GM11168 (cell line): ENCODE data around the gene LYST.
"Not testable (repeated sequence)": the region's sequence is repeated elsewhere in the genome, so short reads cannot be mapped to it uniquely, and the experiment has no call there.

ENCODE experiments used
- in situ Hi-C: fragments of 300-500 bp; cut with MboI; formaldehyde crosslinking; loops from one replicate; pipeline ENCODE4 v1.12.0; 2022; ENCODE audit warnings: low sequenced_read_pairs; ENCODE audit not compliant: unreplicated experiment

LYST gene

DNA sequence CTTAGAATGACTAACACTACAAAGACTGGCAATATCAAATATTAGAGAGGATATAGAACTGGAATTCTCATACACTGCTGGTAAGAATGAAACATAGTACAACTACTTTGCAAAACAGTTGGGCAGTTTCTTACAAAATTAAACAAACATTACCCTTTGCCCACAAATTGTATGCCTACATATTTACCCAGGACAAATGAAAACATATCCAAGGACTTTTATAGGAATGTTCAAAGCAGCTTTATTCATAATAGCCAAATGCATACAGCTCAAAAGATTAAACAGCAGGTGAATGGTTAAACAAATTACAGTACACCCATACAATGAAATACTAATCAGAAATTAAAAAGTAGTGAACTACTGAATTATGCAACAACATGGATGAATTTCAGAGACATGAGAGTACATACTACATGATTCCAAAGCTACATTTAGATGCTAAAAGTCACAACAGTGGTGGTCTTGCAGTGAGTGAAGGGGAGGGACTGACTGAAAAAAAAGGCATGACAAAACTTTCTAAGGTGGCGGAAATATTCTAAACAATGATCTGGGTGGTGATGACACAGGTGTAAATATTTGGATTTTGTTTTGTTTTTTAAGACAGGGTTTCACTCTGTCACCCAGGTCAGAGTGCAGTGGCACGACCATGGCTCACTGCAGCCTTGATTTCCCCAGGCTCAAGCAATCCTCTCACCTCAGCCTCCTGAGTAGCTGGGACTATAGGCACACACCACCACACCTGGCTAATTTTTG, 40.4 kb downstream of the LYST start:
- in situ Hi-C loops = no loop called here

- in situ Hi-C loops = no loop called here
Observed at GRCh38 chr1:235825229-235825628, 41.5 kb downstream of the LYST start.

GRCh38 chr1:235823684-235824083, 43.0 kb downstream of the LYST start:
- in situ Hi-C loops = no loop called here

GRCh38 chr1:235822685-235823084, 44.0 kb downstream of the LYST start:
- in situ Hi-C loops = no loop called here

DNA sequence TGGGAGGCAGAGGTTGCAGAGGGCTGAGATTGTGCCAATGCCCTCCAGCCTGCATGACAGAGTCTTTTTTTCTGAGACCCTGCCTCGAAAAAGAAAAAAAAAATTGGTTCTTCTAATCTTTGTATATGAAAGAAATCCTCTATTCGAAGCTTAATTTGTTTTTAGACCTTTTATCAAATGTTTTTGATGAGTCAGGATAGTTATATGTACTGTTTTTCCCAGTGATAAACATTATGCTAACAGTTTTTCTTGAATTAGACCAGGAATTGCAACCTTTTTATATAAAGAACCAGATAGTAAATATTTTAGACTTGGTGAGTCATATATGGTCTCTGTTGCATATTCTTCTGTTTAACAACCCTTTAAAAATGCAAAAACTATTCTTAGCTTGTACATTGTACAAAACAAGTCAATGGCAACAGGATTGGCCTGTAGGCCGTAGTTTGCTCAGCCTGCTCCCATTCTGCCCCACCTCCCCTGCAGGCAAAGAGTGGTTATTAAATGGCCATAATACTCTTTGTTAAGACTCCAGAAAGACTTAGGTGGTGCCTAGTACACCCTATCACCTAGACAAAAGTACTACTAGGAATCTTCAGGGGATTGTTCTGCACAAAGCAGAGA, 45.2 kb downstream of the LYST start:
- in situ Hi-C loops = no loop called here

DNA sequence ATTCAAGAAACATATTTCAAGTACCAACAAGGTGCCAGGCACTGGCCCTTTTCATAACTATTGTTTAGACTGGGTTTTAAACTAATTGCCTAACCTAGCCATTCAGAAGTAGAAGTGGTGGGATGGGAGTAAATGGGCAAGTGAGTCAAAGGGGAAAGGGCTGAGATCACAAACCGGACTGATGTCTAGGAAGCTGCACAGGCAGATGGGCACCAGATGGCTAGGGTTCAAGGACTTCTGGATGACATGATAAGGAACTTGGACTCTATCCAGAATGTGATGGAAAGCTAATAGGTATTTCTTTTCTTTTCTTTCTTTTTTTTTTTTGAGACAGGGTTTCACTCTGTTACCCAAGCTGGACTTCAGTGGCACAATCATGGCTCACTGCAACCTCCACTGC, 46.6 kb downstream of the LYST start:
- in situ Hi-C loops = no loop called here

- in situ Hi-C loops = no loop called here
Observed at GRCh38 chr1:235818632-235819136, 48.0 kb downstream of the LYST start.

GRCh38 chr1:235817101-235817728, 49.5 kb downstream of the LYST start:
- in situ Hi-C loops = no loop called here

DNA sequence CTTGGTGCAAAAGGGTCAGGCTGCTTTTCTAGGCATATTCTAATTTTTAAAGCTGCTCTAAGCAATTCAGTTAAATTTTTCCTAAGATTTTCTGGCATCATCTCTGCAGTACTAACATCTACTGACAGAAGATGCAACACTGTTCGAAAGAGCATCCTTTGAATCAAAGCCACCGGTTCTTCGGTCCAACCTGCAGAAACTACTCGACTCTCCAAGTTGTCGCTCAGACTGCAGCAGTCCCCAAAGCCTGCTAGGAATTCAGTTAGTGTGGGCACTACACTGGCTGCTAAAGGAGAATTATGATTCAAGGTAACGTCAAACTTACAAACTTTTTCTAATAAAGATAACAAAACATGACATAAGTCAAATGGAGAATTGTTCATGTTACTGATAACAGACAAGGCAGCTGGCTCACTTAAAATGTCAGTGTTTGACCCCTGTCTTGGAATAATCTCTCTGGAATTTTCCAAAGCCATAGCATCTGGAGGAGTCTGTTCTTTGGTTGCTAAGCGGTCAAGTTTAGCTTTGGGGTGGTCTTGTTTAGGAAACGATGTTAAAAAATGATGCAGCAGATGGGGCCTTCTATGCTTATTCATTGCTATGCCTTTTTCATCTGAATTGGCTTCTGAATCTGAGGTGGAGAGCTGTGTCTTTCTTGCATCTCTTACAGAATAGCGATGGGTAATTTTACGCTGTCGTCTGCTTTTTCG, 56.9 kb downstream of the LYST start:
- in situ Hi-C loops = no loop called here

DNA sequence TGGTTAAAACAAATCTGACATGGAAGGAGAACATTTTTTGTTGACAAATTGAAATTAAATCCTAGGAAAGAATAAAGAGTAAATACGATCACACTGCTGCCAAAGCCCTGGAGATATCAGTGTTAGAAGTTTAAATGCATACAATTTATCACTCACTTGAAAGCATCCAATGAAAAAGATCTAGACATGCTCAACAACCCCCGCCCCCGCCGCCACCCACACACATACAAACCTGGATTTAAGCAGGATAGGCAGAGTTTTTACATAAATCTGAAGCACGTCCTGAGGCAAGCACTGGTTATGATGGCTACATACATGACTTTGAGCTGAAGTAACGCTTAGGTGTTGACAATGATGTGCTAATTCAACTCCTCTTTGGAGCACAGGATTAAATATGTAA, 58.5 kb downstream of the LYST start:
- in situ Hi-C loops = no loop called here

DNA sequence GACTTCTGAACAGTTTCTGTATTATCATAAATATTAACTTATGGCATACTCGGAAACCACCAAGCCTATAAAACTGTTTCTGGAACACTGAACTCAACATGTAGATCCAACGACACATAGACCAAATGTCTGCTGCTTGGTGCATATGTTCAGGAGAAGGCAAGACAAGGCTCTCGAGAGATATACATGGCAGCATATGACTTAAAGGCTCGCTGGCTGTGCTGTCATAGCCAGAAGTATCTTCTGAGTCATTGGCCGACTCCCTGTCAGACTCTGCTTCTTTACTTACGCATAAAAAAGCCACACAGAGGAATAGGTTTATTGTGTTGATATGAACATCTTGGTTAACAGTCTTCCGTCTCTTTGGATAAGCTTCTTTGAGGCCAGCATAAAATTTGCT, 60.6 kb downstream of the LYST start:
- in situ Hi-C loops = no loop called here

- in situ Hi-C loops = no loop called here
Observed at GRCh38 chr1:235802573-235803346, 63.9 kb downstream of the LYST start.

DNA sequence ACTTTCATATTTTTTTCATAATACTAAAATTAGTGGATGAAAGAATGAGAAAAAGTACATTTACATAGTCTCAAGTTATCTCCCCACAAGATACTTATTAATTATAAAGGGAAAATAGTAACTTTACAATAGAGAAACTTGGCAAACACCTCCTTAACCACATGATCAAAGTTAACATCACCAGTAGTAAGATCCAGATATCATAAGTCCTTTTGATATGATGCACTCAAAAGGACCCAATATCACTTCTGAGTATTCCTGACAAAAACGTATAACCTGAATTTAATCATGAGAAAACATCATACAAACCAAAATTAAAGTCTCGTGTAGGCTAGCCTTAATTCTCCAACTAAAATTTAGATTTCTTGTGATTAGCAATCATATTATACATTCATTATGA, 67.4 kb downstream of the LYST start:
- in situ Hi-C loops = no loop called here

DNA sequence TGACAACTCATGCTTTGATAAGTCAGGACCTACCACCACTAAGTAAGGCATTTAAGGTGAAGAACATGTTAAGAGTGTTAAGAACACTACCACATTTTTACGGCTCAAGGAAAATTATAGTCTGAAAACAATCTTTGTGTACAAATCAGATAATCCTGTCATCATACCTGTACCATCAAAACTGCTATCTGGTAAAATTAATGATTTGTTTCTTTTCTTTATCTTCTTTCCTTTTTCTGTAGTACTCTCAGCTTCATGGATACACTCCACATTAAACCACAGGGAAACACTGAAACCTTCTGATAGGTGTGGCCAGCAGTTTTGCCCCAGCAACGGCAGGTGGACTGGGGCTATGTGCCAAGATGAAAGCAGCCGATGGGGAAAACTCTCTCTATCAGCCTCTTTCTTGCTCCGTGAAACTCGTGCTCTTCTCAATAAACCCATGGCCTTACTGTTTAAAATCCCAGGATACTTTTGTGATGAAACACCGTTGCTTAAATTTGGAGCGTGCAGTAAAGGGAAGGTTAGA, 75.1 kb downstream of the LYST start:
- in situ Hi-C loops = no loop called here

DNA sequence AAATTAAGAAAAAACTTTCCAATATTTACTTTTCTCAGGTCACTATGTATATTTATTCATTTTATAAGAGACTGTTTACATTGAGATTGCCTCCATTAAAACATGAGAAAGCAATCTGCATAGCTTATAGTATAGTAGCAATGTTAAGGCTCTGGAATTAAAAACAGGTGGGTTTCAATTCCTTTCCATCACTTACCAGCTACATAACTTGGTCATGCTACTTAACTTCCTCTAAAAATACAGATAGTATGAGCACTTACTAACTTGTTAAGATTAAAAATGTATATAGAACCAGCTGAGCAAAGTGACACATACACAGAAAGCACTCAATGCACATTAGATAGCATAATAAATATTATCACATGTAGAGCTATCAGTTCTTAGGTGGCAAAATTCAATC, 76.6 kb downstream of the LYST start:
- in situ Hi-C loops = no loop called here

DNA sequence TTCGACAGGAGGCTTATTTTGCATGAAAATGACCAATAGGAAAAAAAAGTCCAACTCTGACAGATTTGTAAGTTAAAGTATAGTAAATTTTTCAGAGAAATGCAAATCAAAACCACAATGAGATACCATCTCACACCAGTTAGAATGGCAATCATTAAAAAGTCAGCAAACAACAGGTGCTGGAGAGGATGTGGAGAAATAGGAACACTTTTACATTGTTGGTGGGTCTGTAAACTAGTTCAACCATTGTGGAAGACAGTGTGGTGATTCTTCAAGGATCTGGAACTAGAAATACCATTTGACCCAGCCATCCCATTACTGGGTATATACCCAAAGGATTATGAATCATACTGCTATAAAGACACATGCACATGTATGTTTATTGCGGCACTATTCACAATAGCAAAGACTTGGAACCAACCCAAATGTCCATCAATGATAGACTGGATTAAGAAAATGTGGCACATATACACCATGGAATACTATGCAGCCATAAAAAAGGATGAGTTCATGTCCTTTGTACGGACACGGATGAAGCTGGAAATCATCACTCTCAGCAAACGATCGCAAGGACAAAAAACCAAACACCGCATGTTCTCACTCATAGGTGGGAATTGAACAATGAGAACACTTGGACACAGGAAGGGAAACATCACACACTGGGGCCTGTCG, 80.3 kb downstream of the LYST start:
- in situ Hi-C loops = not testable (repeated sequence)

- in situ Hi-C loops = no loop called here
Observed at GRCh38 chr1:235784950-235785349, 81.8 kb downstream of the LYST start.

GRCh38 chr1:235783148-235783776, 83.4 kb downstream of the LYST start:
- in situ Hi-C loops = no loop called here

DNA sequence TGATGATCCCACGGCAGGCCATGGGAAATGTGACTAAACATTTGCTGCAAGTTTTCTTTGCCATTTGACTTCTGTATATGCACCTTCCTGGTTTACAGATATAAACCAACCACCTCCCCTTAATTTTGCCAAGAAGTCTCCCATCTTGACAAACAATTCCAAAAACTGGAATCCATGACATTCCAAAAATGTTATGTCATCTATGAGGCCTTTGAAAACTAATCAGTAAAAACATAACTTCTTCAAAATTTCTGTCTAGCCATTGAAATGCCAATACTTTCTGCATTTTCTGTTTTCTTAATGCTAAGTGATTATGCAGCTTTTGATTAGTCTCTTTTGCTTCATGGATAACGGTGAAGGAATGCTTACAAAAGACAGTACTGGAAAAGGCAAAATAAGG, 84.1 kb downstream of the LYST start:
- in situ Hi-C loops = no loop called here
